Astrocyte of the hippocampus (primary cell): Measurements from ENCODE around the gene CPED1.
A peak's percentile ranks its signal among the peaks of the same experiment; 100 is the strongest.
"Not testable (repeated sequence)": the region's sequence is repeated elsewhere in the genome, so short reads cannot be mapped to it uniquely, and the experiment has no call there.

Experiments
- DNase-seq: peaks from one replicate; pipeline ENCODE4 v3.0.0; 2011; ENCODE audit warnings: low read depth, low spot score

Gene CPED1

DNA sequence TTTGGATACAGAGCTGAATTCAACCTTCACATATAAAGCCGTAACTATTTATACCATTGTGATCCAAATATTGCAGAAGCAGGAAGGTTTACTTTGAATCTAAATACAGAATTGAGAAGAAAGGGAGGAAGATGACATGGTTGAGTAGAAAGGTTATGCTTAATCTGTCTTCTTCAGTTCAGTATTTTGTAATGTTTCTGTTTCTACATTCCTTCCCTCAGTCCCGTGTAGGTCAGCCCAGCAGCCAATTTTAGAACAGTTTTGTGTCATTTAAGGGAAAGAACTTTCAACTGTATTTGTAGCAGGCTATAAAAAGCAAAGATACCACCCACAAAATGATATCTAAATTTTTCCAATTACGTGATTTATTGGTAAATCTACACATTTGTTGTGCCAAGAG is 97.4 kb downstream of the CPED1 start:
- DNase-seq = no peak

DNA sequence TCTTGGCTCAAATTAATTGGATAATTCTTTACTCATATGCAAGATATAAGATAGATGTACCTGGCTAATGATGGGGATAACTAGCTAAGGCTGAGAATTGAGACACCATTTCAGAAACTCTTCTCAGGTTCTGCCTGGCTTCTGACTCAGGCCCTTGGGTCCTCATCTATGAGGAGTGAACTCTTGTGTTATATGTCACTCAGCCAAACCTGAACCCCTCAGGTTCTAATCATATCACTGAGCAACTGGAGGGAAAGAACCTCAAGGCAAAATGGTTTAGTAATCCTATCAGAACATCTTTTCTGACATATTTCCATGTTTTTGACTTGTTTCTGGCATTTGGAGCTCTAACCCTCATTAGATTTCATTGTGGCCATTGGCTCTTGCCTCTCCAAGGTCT is 100.4 kb downstream of the CPED1 start:
- DNase-seq = no peak

DNA sequence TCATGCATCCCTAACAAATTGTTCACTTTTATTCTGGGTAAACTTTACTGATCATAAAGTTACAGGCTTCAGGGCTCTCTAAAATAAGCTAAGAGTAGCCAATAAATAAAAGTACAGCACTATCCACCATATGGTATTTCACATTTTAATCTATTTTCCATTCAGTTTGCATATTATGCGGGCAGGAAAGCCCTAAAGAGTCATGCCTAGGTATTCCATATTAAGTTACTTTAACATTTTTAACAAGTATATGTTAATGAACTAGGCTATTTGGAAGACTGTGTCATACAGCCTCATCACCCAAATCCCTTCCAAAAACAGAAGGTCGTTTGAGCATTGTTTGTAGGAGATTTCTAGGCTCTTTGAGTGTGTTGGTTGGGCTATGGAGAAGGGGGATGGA is 106.3 kb downstream of the CPED1 start:
- DNase-seq = no peak

DNA sequence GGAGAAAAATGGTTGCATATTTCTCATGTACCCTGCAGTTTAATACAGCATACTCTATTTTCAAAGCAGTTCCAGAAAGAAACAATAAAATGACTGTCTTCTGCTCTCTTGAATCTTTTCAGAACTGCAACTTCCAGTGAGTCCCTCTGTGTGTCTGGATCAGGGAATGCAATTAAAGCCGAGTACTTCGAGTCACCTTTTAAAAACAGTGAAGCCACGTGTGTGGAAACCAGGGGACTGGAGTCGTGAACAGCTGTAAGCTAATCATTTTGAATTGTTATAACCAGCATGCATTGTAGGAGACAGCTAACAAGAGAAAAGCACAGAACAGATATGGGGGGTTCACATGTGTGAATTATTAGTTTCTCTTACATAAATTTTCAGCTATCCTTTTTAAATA is 109.1 kb downstream of the CPED1 start:
- DNase-seq = no peak

DNA sequence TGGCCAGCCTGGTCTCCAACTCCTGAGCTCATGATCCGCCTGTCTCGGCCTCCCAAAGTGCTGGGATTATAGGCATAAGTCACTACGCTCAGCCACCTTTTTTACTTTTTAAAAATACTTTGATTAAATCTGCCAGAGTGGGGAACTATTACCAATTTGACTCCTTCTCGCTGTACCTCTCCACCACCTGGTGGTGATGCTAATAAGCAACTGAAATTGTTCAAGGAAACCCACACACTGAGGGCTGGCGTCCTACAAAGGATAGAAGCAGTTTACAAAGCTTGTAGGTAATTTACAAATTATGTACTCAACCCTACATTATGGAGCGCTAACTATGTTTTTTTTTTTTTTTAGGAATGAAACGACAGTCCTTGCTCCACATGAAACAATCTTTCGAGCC is 111.1 kb downstream of the CPED1 start:
- no peak for DNase-seq

DNA sequence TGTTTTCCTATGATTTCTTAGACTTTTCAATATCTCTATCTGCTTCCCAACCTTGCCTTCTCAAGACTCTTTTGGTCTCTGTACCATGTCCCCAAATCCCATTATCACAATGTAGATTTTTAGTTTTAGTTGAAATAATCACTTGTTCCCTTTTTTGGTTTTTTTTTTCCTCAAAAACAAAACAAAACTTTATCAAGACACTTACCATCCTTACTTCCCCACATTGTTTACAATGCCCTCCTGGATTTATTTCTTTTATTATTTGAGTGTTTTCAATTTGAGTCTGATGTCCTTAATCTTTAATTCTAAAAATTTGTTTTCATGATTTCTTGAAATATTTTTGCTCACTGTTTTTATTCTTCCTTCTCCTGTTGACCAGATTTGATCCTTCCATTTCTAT is 112.6 kb downstream of the CPED1 start:
- DNase-seq = no peak

DNA sequence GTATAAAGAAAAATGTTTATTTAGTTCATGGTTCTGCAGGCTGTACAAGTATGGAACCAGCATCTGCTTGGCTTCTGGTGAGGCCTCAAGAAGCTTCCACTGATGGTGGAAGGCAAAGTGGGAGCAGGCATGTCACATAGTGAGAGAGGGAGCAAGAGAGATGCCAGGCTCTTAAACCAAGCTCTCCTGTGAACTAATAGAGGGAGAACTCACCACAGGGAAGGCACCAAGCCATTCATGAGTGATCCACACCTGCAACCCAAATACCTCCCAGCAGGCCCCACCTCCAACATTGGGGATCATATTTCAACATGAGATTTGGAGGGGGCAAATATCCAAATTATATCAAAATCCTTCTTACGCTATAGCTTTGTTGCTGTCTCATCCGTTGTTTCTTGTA is 113.1 kb downstream of the CPED1 start:
- no peak for DNase-seq

DNA sequence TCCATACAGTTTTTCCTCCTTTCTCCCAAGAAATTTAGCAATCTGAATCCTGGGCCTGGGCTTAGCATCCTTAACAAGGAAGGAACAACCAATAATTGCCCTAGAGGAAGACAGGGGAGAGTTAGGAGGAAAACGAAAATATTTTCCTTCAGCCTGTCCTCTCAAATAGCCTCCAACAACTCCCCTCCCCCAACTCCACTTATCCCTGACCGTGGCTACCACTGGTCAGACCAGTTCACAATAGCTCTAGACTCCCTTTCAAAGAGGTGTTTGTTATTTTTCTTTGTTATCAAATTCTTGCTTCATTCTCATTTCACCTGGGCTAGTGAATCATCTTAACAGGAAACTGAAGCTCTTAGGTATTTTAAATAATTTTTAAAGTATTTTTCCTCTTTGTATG is 114.1 kb downstream of the CPED1 start:
- DNase-seq = no peak

DNA sequence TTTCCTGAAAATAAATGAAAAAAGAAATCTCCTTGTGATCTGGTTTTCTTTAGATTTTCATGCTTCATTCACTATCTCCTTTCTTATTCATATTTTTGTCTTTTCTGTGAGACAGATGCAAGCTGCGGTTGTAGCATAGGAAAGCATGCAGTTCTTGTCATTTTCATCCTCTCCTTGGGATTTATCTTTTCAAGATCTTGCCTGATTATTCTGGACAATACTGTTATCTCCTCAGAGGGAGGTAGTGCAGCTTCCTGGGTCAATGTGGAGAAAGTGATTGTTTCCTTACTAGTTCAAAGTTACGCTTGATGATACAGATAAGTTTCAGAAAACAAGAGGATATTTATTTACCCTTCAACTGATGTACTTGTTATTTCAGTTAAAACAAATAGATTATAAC is 114.6 kb downstream of the CPED1 start:
- no peak for DNase-seq

DNA sequence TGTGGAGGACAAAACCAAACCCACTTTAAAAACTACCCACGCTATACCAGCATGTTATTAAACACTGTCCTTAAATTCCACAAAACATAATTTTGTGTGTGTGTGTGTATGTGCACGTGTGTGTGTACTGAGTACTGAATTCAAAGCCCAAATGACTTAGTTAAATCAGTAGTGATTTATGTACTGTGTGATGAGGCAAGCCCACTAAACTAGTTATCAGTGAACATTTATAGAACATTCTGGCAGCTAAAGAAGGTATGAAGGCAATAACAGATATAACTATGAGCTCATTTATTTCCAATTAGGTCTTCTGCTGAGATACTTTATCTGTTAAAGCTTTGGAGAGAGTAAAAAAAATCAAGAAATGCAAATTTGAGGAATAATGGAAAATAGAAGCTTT is 115.1 kb downstream of the CPED1 start:
- DNase-seq = no peak

DNA sequence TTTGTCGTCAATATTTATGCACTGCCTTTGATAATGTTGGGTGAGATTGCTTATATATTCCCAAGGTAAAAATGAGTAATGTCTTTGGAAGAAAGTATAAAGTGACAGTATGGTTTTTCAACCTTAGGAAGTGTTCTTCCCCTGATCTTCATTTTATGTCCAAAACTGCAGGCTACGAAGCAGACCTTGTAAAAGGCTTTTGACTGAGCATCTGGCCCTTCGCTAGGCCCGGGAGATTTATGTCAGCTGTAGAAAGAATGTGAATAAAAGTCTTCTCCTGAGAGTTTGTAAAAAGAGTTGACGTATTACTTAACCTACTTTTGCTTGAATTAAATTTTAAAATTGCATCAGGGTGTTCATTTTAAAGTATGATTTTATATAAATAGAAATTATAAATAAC is 116.8 kb downstream of the CPED1 start:
- DNase-seq = no peak

DNA sequence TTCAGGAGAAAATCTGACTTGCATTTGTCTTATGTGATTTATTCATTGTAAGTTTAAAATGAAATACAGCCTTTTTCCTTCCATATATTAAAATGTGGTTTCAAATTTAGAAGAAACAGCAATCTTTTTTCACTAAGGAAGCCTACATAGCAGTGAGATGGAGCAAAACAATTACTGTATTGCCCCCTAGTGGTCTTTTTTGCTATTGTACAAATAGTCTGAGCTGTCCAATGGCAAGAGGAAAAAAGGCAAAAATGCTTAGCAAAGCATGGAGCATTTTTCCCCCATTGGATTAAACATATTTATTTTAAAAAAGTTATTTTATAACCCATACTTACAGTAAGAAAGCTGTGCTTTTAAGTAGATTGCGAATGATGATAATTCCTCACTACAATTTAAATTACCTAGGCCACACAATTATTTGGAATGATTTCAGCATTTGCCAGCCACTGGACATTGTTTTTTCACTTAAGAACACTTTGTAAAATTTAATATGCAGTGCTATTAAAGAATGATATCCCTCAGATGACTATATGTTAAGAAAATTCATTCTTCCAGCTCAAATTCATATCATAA is 119.5 kb downstream of the CPED1 start:
- peak; percentile 82 for DNase-seq

DNA sequence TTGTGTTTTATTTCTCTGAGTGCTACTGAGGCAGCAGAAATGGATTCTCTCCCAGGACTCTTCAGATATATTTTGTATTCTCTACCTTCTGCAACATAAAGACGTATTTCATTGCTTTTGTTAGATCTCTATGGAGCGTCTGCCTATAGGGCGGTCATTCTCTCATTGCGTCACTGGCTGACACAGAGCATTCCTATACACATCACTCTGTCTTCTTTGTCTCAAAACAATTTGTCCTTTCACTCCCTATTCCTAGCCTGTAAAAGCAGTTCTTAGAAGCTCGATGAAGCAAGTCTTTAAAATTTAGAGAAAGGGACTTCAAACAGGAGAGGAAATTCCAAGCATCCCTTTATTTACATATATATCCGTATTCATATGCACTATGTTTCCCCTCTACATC is 120.6 kb downstream of the CPED1 start:
- no peak for DNase-seq

DNA sequence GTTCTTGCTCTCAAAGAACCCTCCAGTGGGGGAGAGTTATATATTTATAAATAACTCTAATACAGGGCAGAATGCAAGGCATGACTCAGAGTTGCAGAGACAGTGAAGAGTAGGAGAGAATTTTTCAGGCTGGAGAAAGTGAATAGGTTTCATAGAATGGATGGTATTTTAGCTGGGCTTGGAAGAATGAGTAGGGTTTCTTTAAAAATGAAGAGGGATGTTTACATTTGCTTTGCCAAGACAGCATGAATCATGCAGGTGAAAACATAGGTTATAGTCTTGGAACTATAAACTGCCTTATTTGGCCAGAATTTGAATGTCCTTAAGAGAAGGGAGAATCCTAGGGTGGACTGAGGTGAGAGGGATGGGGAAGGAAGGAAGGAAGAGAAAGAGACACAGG is 124.8 kb downstream of the CPED1 start:
- DNase-seq = peak; percentile 16

DNA sequence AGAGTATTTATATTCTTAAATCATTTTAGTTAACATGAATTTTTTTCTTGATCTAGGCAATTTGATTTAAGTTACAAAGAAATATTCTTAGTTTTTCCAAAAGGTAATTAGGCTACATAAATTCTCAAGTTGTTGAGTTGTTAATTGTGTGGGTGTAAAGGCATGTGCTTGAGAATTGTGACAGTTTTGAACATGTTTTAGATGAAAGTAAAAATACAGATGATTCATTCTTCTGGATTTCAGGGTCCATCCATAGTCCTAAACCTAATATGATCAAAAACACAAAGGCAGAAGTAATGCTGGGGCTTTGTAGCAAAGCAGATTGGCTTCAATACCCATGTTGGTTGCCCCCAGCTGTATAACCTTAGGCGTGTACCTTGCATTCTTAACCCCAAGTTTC is 127.9 kb downstream of the CPED1 start:
- no peak for DNase-seq

DNA sequence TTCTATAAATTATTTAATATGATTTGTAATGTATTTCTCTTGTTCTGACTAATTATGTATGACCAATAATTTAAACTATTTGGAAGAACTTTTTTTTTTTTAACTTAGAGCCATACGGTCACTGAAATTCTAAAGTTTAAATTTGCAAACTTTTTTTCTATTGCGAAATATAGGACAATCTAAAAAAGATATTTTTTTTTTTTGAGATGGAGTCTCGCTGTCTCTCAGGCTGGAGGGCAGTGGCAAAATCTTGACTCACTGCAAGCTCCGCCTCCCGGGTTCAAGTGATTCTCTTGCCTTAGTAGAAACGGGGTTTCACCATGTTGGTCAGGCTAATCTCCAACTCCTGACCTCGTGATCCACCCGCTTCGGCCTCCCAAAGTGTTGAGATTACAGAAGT is 130.5 kb downstream of the CPED1 start:
- DNase-seq = no peak

DNA sequence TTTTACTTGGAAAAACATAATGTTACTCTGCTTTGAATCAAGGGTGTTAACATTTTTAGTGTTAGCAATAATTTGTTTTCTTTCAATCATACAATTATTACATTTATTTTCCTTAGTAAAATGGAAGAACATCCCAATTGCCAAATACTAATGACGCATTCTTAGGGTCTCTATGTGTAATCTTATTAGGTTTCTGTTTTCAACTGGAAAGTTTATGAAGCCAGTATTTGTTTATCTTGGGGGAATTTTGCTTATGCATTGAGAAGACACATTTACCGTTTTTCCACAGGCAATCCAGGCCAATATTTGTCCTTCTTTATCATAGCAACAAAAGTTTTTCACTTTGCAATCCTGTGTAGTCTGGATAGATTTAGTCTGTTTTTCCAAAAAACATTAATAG is 134.5 kb downstream of the CPED1 start:
- DNase-seq = no peak

DNA sequence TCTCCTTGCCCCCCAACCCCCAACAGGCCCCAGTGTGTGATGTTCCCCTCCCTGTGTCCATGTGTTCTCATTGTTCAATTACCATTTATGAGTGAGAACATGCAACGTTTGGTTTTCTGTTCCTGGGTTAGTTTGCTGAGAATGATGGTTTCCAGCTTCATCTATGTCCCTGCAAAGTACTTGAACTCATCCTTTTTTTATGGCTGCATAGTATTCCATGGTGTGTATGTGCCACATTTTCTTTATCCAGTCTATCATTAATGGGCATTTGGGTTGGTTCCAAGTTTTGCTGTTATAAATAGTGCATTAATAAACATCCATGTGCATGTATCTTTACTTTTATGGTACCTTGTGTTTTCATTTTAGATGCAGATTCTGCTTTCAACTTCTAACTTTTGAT is 136.9 kb downstream of the CPED1 start:
- DNase-seq = not testable (repeated sequence)

DNA sequence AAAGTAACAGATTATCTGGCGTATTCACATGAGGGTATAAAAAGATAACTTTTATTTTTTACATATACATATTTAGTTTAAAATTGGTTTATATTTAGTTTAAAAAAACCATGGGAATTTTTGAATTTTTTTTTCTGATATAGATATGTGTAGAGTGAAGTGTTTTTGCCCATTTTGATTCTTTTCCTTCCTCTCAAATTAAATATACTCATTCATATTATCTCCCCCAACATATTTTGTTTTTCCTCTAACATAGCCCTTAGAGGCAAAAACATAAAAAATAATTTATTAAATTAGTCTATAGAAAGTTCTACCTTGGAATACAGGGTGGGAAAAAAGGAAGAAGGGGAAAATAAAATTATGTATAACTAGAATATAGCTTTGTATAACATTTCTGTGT is 137.7 kb downstream of the CPED1 start:
- DNase-seq = no peak

DNA sequence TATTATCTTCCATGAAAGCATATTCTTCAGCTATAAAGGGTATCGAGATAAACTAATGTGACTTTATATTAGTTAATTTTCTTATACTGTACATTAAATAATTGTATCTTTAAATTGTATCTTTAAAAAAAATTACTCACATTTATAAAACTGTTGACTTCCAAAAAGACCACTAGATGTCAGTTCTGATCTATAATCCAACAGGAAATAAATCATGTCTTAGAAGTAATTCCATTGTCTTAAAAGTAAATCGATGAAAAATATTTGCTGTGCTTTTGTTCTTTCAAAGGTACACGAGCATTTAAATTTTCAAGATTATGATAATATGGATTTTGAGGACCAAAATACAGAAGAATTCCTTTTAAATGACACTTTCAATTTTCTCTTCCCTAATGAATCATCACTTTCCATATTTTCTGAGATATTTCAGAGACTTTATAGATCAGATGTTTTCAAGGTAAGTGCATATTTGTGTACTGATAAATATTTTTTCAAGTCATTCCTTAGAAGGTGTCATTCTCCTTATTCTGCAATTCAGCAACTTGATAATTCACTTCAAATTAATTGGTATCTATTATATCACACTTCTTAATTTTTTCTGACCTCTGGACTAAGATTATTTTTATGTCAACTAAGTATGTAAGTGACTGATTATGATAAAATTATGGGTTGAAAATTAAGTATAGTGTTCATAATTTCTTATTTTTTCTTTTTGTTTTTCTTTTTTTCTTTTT is 138.5 kb downstream of the CPED1 start:
- DNase-seq = peak; percentile 33

DNA sequence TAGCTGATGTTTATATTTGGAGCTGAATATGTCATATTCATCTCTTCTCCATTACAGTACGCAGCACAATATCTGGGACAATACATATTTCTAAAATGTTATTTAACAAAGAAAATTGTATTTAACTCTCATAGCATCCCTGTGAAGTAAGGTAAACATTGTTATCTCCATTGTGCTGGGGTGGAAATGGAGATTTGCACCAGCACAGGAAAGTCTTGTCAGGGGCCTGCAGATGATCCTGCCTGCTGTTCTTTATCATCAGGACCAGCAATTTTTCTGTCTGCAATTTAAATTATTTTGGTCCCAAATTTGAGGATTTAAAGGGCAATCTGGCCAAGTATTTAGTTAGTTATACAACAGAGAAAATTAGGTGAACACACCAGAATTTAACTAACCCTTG is 144.4 kb downstream of the CPED1 start:
- no peak for DNase-seq

DNA sequence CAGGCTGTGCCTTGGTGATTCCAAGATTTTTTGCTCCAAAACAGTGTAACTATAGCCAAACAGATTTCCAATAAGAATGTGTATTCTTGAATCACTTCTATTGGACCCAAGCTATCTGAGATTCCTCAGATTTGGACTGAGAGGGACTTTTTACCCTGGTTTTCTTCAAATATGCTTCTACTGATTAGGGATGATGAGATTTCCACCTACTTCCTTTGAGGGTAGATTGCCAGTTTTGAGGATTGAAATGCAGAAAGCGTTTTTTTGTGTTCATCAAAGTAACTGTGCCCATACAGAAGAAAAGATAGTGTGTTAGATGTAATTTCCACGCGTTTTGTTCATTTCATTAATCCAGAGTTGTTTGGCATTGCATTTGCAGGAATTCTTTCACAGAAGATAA is 144.9 kb downstream of the CPED1 start:
- DNase-seq = no peak

DNA sequence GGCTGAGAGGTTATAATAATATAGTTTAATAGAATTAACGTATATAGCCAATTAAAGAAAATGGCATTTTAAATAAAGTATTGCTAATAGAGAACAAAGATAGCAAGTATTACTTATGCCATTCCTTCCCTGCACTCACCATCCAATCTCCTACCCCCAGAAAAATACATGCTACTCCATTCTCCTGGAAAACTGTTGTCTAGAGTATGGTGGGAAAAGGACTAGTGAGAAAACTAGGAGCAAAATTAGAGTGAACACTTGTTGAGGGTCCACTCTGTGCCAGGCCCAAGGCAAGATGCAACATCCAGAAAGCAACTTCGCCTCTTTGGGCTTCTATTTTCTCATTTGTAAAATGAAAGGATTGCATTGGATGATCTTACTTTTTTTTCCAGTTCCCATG is 149.1 kb downstream of the CPED1 start:
- no peak for DNase-seq
